Right ventricle myocardium superior (tissue), 1 donor: ENCODE measurements around the gene MYOCOS. TPM values are rescaled to one million over a fixed set of nuclear protein-coding genes. Genes with fewer than 3 reads are reported as not detected.
"Not testable (repeated sequence)": the region's sequence is repeated elsewhere in the genome, so short reads cannot be mapped to it uniquely, and the experiment has no call there.

Experiments
- ATAC-seq: fragments of 200-7000 bp; cut with Tn5 transposase; one replicate; pipeline ENCODE4 v1.9.1; 2020; ENCODE audit warnings: mild to moderate bottlenecking; ENCODE audit not compliant: poor library complexity
- DNase-seq: peaks from one replicate; pipeline ENCODE4 v3.0.0-alpha.2; 2020
- intact Hi-C: fragments of 100-400 bp; cut with DNase I; formaldehyde crosslinking; loops from one replicate; pipeline ENCODE4 v1.11.2; 2022
- long read RNA-seq: library from polyadenylated mRNA; unstranded; transcript quantifications from one replicate; pipeline ENCODE4 v2.0.0, GENCODE V29; 2021
- total RNA-seq: library from RNA; stranded (reverse); fragmentation: NEBNext Ultra II Directional; extraction: Animal tissue kit (Norgen Biotek cat#: 25700); gene quantifications from one replicate; pipeline ENCODE4 v1.2.1, GENCODE V29; 2021
- donor health status: DM: no; HTN: yes; CAD: no; lungs with severe emphysema.

MYOCOS gene
- not detected for total RNA-seq
- long read RNA-seq, result 0 reads

- ATAC-seq (no peak), DNase-seq (no peak)
- intact Hi-C loops, result no loop called here
Measured at GRCh38 chr1:171622152-171622462, at the start of gene MYOCOS. MYOCOS (plus strand) TSS chr1:171622243; CDS start chr1:171623884, 1,641 bp downstream.

- no peak for DNase-seq
- ATAC-seq, result no peak
- intact Hi-C loops, result loop anchor here (5.0 kb wide), 1 partner anchor 44 kb away; no protein-coding TSS in a partner anchor
Measured at GRCh38 chr1:171576144-171576543, 45.9 kb upstream of the MYOCOS start.

- ATAC-seq, result no peak
- no peak for DNase-seq
- intact Hi-C loops, result no loop called here
Measured at GRCh38 chr1:171581226-171581625, 40.8 kb upstream of the MYOCOS start.

- no peak for DNase-seq
- ATAC-seq, result no peak
- intact Hi-C loops, result no loop called here
Measured at GRCh38 chr1:171581766-171582165, 40.3 kb upstream of the MYOCOS start.

GRCh38 chr1:171582589-171582988, 39.5 kb upstream of the MYOCOS start:
- ATAC-seq (no peak), DNase-seq (no peak)
- intact Hi-C loops, result no loop called here

GRCh38 chr1:171583591-171584201, 38.3 kb upstream of the MYOCOS start:
- no peak for DNase-seq
- ATAC-seq, result no peak
- intact Hi-C loops, result no loop called here

GRCh38 chr1:171585715-171586114, 36.3 kb upstream of the MYOCOS start:
- no peak for ATAC-seq
- intact Hi-C loops, result no loop called here

GRCh38 chr1:171588230-171588629, 33.8 kb upstream of the MYOCOS start:
- intact Hi-C loops, result no loop called here
- ATAC-seq, result no peak
- no peak for DNase-seq

More at GRCh38 chr1:171585715-171586114, 36.3 kb upstream of the MYOCOS start:
- DNase-seq, result no peak

- ATAC-seq, result no peak
- intact Hi-C loops, result no loop called here
- no peak for DNase-seq
Measured at GRCh38 chr1:171590022-171590421, 32.0 kb upstream of the MYOCOS start.

GRCh38 chr1:171595324-171595723, 26.7 kb upstream of the MYOCOS start:
- ATAC-seq, result no peak
- DNase-seq, result no peak
- intact Hi-C loops, result no loop called here

GRCh38 chr1:171596119-171596518, 25.9 kb upstream of the MYOCOS start:
- intact Hi-C loops, result no loop called here
- no peak for ATAC-seq

GRCh38 chr1:171596705-171597104, 25.3 kb upstream of the MYOCOS start:
- intact Hi-C loops, result no loop called here

More at GRCh38 chr1:171596119-171596518, 25.9 kb upstream of the MYOCOS start:
- no peak for DNase-seq

GRCh38 chr1:171597203-171597602, 24.8 kb upstream of the MYOCOS start:
- DNase-seq, result no peak
- no peak for ATAC-seq
- intact Hi-C loops, result no loop called here

More at GRCh38 chr1:171596705-171597104, 25.3 kb upstream of the MYOCOS start:
- no peak for ATAC-seq
- no peak for DNase-seq

- DNase-seq, ATAC-seq, intact Hi-C loops: not testable (repeated sequence)
Measured at GRCh38 chr1:171600310-171600709, 21.7 kb upstream of the MYOCOS start.

GRCh38 chr1:171600862-171601261, 21.2 kb upstream of the MYOCOS start:
- intact Hi-C loops, result no loop called here
- no peak for DNase-seq
- ATAC-seq, result no peak

GRCh38 chr1:171603042-171603441, 19.0 kb upstream of the MYOCOS start:
- DNase-seq, ATAC-seq, intact Hi-C loops: not testable (repeated sequence)

- intact Hi-C loops, result no loop called here
- ATAC-seq (no peak), DNase-seq (no peak)
Measured at GRCh38 chr1:171606402-171606941, 15.6 kb upstream of the MYOCOS start.

GRCh38 chr1:171610385-171610784, 11.7 kb upstream of the MYOCOS start:
- DNase-seq (no peak), ATAC-seq (no peak)
- intact Hi-C loops, result no loop called here

GRCh38 chr1:171611306-171611705, 10.7 kb upstream of the MYOCOS start:
- DNase-seq (no peak), ATAC-seq (no peak)

GRCh38 chr1:171613282-171613681, 8.8 kb upstream of the MYOCOS start:
- intact Hi-C loops, result no loop called here
- DNase-seq (no peak), ATAC-seq (no peak)

More at GRCh38 chr1:171611306-171611705, 10.7 kb upstream of the MYOCOS start:
- intact Hi-C loops, result no loop called here
